HG03354 (cell line): Measurements from ENCODE around the gene HDAC9.
"Not testable (repeated sequence)": the region's sequence is repeated elsewhere in the genome, so short reads cannot be mapped to it uniquely, and the experiment has no call there.

Experiments used
- ATAC-seq: cut with Tn5 transposase; IDR thresholded peaks from one replicate; pipeline ENCODE4 v1.9.1; 2021; ENCODE audit warnings: mild to moderate bottlenecking; ENCODE audit not compliant: unreplicated experiment, poor library complexity, severe bottlenecking

HDAC9 gene

DNA sequence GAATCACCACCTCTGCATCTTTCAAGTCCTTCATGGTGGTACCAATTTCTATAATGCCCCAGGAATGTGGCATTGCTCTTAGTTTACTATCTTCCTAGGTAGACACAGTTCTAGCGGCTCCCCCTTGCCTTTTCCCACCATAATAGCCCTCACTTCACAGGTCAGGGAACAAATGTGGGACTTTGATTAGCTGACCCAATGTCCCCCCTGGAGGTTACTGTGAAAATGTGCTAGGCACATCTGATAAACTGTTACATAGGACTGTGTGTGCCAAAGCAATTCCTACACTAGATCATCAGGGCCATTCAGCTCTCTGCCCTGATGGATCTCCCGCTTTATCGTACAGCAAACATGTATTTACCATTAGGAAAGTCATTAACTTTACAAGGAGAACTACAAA, 527.9 kb downstream of the HDAC9 start:
- ATAC-seq, result no peak

DNA sequence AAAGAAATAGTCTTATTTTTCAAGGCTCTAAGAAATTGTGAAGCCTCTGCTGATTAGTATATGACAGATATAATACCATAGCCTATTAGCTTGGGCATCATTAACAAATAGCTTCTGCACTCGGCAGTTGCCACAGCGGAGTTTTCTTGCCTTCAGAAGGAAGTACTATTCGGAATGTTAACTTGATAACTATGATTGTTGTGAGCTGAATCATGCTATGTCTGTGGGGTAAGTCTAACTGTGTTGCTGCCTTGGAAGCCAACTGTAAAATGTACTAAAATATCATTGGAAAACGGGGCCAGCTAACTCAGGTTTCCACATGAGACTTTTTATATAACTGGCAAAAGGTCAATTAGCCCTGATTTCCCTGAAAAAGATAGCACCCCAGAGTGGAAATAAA, 528.7 kb downstream of the HDAC9 start:
- no peak for ATAC-seq

DNA sequence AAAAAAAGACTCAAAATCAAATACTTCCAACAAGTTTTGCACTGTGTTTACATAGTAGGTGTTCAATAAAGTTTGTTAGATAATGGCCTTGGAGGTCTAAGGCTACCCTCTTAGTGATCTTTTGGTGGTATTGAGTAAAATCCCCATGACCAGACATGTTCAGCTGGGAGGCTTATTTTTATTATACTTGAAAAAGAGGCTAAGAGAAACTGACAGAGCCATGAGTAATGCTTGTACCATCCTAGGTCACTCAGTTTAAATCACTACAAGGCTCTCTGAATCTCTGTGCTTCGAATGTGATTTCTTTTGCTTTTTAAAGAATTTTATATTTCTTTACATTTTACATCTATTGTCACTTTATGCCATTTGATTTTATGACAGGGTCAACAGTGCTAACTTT, 531.3 kb downstream of the HDAC9 start:
- ATAC-seq, result no peak

DNA sequence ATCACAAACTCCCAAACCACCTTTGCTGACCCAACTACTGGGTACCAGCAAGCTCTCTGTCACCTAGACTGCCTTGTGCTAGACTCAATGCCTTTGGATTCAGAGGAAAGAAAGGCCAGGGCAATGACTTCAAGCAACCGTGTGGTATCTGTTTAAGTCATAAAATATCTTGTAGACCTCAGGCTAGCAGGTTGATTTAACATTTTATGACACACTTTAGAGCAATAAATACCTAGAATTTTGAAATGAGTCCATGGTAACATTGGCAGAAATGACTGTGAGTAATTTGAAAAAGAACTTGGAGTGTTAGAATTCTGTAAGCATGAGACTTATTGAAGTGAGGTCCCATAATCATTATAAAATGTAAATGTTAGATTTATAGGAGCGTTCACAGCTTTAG, 534.7 kb downstream of the HDAC9 start:
- no peak for ATAC-seq

DNA sequence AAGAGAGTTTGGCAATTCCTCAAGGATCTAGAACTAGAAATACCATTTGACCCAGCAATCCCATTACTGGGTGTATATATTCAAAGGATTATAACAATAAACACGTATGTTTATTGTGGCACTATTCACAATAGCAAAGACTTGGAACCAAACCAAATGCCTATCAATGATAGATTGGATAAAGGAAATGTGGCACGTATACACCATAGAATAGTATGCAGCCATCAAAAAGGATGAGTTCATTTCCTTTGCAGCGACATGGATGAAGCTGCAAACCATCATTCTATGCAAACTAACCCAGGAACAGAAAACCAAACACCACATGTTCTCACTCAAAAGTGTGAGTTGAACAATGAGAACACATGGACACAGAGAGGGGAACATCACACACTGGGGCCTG, 537.4 kb downstream of the HDAC9 start:
- ATAC-seq, result not testable (repeated sequence)

DNA sequence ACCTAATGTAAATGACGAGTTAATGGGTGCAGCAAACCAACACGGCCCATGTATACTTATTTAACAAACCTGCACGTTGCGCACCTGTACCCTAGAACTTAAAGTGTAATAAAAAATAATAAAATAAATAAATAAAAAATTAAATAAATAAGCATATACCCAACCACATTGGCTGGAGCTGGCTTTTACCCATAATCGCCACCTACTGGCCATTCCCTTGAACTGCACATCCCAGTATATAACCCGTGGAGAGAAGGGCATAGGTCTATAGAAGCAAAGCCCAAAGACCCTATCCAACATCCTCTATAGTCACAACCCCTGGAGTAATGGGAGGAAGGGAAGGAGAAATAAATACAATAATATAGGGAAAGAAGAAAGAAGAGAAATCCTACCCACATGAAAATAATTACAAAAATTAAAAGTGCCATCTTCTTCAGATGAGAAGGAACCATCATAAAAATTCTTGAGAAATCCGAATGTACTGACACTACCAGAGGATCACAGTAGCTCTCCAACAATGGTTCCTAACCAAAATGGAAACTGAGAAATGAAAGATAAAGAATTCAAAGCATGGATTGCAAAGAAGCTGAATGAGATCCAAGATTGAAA, 556.3 kb downstream of the HDAC9 start:
- ATAC-seq, result peak; percentile 98
